Body of pancreas (tissue), 4 donors: ENCODE results near the gene APH1B. TPM values are rescaled to one million over a fixed set of nuclear protein-coding genes. Genes with fewer than 3 reads are reported as not detected.
"Not testable (repeated sequence)": the region's sequence is repeated elsewhere in the genome, so short reads cannot be mapped to it uniquely, and the experiment has no call there.

ENCODE experiments used
- ATAC-seq: fragments of 150-250 bp; one replicate; pipeline ENCODE4 v1.9.1; 2016
- DNase-seq, 4 donors: peaks; one replicate each; pipeline ENCODE4 v3.0.0-alpha.2; 2019
- H3K27ac ChIP-seq, 4 donors: fragments of 200-600 bp; sonication (generic); 1 replicate in 3 of 4; 2 replicates in 1 of 4; pipeline versions ENCODE4 v1.5.1 to v1.6.1; 2016 to 2019; ENCODE audit warnings: mild to moderate bottlenecking in 1 of 4, mixed read lengths in 1 of 4, moderate library complexity in 1 of 4
- H3K27me3 ChIP-seq, 2 donors: fragments of 200-600 bp; sonication (generic); one replicate each; pipeline ENCODE4 v1.6.0; 2016; ENCODE audit warnings: mild to moderate bottlenecking in 1 of 2
- H3K36me3 ChIP-seq, 2 donors: fragments of 200-600 bp; sonication (generic); replicated peaks in 1 of 2; 2 replicates each; pipeline ENCODE4 v1.5.1; 2016; ENCODE audit warnings: low read depth in 2 of 2; ENCODE audit not compliant: insufficient read depth in 1 of 2
- H3K4me1 ChIP-seq: fragments of 200-600 bp; sonication (generic); one replicate; pipeline ENCODE4 v1.6.0; 2016
- H3K4me3 ChIP-seq, 2 donors: fragments of 200-600 bp; sonication (generic); 1 replicate in 1 of 2; 2 replicates in 1 of 2; pipeline ENCODE4 v1.5.1; 2016 to 2019
- H3K9me3 ChIP-seq, 3 donors: fragments of 200-600 bp; sonication (generic); 1 replicate in 2 of 3; 2 replicates in 1 of 3; pipeline ENCODE4 v1.5.1; 2016
- CTCF ChIP-seq, 7 experiments: fragments of 450-650 bp in 4 of 7; fragments of 200-600 bp in 3 of 7; sonication (generic) in 3 of 7; IDR thresholded peaks; one replicate each; pipeline ENCODE4 v1.5.1; 2016 to 2019; ENCODE audit warnings: antibody characterized with exemption in 7 of 7
- POLR2A ChIP-seq, 3 donors: fragments of 450-650 bp; IDR thresholded peaks; one replicate each; pipeline ENCODE4 v1.6.1; 2016; ENCODE audit warnings: antibody characterized with exemption in 3 of 3, mild to moderate bottlenecking in 2 of 3
- WGBS, 2 donors: methylation state at CpG; one replicate each; pipeline ENCODE4 v1.1.5; 2017; 5-methylcytosine and 5-hydroxymethylcytosine counted together
- intact Hi-C: fragments of 100-400 bp; cut with DNase I; formaldehyde crosslinking; loops from one replicate; pipeline ENCODE4 v1.15.1; 2023
- total RNA-seq, 2 donors: library from RNA; depleted of rRNA; stranded (reverse); fragments of >200 nt; gene quantifications; one replicate each; pipeline ENCODE4 v1.1.0, GENCODE V29; 2016

APH1B gene
- total RNA-seq, 2 donors from 2014 or later: 6.9 to 12.7 TPM

GRCh38 chr15:63314409-63314808, 37.0 kb downstream of the APH1B start:
- intact Hi-C loops: no loop called here
- WGBS, 2 donors: 55 to 65% methylated on average over 2 of the region's 2 CpGs
- Histone ChIP-seq H3K36me3 (no peaks in the 10 kb centered on the region), H3K4me3 (no peak overlapping the region), H3K9me3 (no peaks in the 10 kb centered on the region), H3K27me3 (no peaks in the 10 kb centered on the region), H3K4me1 (no peaks in the 10 kb centered on the region), H3K27ac (no peak overlapping the region)
- TF ChIP-seq POLR2A (IDR thresholded peaks at IDR 0.05) (no peak), CTCF (IDR thresholded peaks at IDR 0.05) (no peak)
- no peak for DNase-seq
- no peak for ATAC-seq

DNA sequence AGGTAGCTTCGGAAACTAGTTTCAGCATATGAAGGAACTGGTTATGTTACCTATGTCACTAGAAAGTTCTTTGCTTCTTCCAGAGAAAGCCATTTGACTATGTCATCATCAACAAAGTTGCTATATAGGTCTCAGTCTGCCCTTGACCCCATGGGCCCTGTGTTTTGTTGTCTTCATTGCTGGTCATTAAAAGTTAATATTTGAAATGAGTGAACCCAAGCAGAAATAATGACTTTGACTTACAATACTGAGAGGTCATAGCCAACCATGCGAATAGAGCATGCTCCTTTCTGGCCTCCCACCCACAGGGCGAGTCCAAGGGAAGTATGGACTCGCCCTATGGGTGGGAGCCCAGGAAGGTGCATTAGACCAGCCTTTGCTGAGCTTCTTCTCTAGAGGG, 40.9 kb downstream of the APH1B start:
- Histone ChIP-seq H3K27ac (no peak overlapping the region), H3K9me3 (no peaks in the 10 kb centered on the region), H3K36me3 (no peaks in the 10 kb centered on the region), H3K27me3 (no peaks in the 10 kb centered on the region), H3K4me3 (no peak overlapping the region), H3K4me1 (peaks cover 5% of the 10 kb centered on the region)
- intact Hi-C loops: no loop called here
- no peak for TF ChIP-seq POLR2A (IDR thresholded peaks at IDR 0.05)
- TF ChIP-seq CTCF (IDR thresholded peaks at IDR 0.05): no peak
- WGBS, 2 donors: 79 to 97% methylated on average over 4 of the region's 4 CpGs
- no peak for ATAC-seq
- DNase-seq: no peak

DNA sequence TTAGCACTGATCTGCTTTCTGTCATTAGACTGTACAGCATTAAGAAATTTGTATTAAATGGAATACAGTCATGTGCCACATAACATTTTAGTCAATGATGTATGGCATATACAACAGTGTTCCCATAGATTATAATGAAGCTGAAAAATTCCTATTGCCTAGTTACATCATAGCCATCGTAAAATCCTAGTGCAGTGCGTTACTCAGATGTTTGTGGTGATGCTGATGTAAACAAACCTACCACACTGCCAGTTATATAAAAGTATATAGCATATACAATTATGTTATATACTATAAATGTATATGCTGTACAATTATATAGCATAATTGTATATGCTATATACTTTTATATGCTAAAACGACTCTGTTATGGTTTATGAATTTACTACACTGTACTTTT, 41.7 kb downstream of the APH1B start:
- TF ChIP-seq CTCF (IDR thresholded peaks at IDR 0.05) (no peak), POLR2A (IDR thresholded peaks at IDR 0.05) (no peak)
- Histone ChIP-seq H3K27me3 (no peaks in the 10 kb centered on the region), H3K4me3 (no peak overlapping the region), H3K36me3 (no peaks in the 10 kb centered on the region), H3K9me3 (no peaks in the 10 kb centered on the region), H3K4me1 (peaks cover 5% of the 10 kb centered on the region), H3K27ac (no peak overlapping the region)
- intact Hi-C loops: no loop called here
- WGBS, 2 donors: 87 to 92% methylated on average over 3 of the region's 3 CpGs
- ATAC-seq (no peak), DNase-seq (no peak)

DNA sequence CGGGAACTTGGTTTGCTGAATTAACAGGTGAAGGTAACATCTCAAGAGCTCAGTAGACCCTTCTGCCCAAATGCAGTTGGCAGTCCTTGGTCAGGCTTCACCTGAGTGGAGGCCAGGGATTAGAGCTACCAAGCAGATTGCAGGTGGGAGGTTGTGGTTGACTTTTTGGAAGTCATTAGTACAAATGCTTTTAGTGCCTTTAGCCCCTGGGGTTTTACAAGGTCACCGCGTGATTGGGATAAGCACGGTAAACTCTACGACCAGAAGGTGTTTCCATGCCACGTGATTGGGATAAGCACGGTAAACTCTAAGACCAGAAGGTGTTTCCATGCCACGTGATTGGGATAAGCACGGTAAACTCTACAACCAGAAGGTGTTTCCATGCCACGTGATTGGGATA, 43.0 kb downstream of the APH1B start:
- ATAC-seq, H3K4me1 ChIP-seq, H3K9me3 ChIP-seq, H3K4me3 ChIP-seq, H3K36me3 ChIP-seq, intact Hi-C loops, H3K27me3 ChIP-seq: not testable (repeated sequence)
- peak overlapping the region in 2 of 4 donors; percentile 36 to 58 for H3K27ac ChIP-seq
- WGBS, 2 donors: 76 to 79% methylated on average over 8 to 10 of the region's 10 CpGs
- peak in 2 of 4 donors; percentile 49 to 54 for DNase-seq

DNA sequence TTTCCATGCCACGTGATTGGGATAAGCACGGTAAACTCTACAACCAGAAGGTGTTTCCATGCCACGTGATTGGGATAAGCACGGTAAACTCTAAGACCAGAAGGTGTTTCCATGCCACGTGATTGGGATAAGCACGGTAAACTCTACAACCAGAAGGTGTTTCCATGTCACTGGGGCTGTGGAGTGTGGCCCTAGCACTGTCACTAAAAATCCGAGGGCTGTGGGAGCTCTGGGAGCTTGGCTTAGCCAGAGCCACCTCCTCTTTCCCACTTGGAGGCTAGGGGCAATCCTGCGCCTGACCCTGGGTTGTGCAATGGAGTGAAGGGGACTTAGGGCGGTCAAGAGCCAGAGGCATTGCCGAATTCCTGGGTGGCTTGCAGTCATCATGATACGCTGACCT, 43.6 kb downstream of the APH1B start:
- H3K27me3 ChIP-seq, H3K4me3 ChIP-seq, H3K36me3 ChIP-seq, ATAC-seq, H3K4me1 ChIP-seq, intact Hi-C loops, H3K9me3 ChIP-seq, DNase-seq: not testable (repeated sequence)
- H3K27ac ChIP-seq: peak overlapping the region in 2 of 4 donors; percentile 49 to 52
- 78 to 92% methylated on average over 3 to 11 of the region's 11 CpGs for WGBS, 2 donors

DNA sequence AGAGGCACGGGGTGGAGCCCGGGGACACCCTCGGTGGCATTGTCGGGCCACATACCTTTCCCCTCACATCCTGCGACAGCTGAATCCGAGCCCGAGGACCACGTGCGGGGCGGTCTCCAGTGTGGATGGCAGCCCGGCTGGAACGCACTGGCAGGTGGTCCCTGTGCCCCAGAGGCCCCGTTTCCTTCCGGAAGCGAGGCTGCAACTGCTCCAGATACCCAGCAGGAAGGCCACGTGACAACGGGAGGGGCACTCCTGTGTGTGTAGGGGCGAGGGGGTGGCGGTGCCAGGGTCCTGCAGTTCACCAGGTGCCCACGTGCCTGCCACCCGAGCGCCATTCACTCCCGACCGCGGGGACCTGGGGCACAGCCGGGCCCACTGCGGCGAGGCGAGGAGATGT, 44.1 kb downstream of the APH1B start:
- Histone ChIP-seq H3K27me3 (no peaks in the 10 kb centered on the region), H3K36me3 (no peaks in the 10 kb centered on the region), H3K4me3 (no peak overlapping the region), H3K27ac (peak overlapping the region in 2 of 4 donors; percentile 49 to 52), H3K4me1 (peaks cover 5% of the 10 kb centered on the region), H3K9me3 (no peaks in the 10 kb centered on the region)
- WGBS, 2 donors: 89 to 90% methylated on average over 7 to 29 of the region's 29 CpGs
- intact Hi-C loops: no loop called here
- DNase-seq (no peak), ATAC-seq (peak; percentile 28)
- no peak for TF ChIP-seq POLR2A (IDR thresholded peaks at IDR 0.05)
- no peak for TF ChIP-seq CTCF (IDR thresholded peaks at IDR 0.05)
